Liver (tissue), 3 donors: ENCODE results near the gene RPL38.

Experiments used
- ATF3 ChIP-seq: IDR thresholded peaks from 2 replicates; pipeline ENCODE4 v1.6.1; 2016; ENCODE audit warnings: antibody characterized with exemption
- CTCF ChIP-seq: fragments of 150-350 bp; IDR thresholded peaks from 2 replicates; pipeline ENCODE4 v1.5.1; 2017; ENCODE audit warnings: improper control_type of control experiment, low read depth, low read length; ENCODE audit not compliant: missing input control
- FOXA1 ChIP-seq: IDR thresholded peaks from 2 replicates; pipeline ENCODE4 v1.6.1; 2016; ENCODE audit warnings: antibody characterized with exemption
- GABPA ChIP-seq, 2 donors: IDR thresholded peaks in 1 of 2; conservative IDR thresholded peaks in 1 of 2; 2 replicates each; pipeline ENCODE4 v1.6.1; 2016; ENCODE audit warnings: antibody characterized with exemption in 2 of 2, mild to moderate bottlenecking in 1 of 2, moderate library complexity in 1 of 2
- JUND ChIP-seq, 2 donors: IDR thresholded peaks; 2 replicates each; pipeline ENCODE4 v1.6.1; 2016; ENCODE audit warnings: antibody characterized with exemption in 2 of 2
- MAX ChIP-seq: IDR thresholded peaks from 2 replicates; pipeline ENCODE4 v1.6.1; 2016; ENCODE audit warnings: antibody characterized with exemption
- NR2F2 ChIP-seq: IDR thresholded peaks from 2 replicates; pipeline ENCODE4 v1.6.1; 2016; ENCODE audit warnings: antibody characterized with exemption
- TAF1 ChIP-seq: conservative IDR thresholded peaks from 2 replicates; pipeline ENCODE4 v1.6.1; 2016; ENCODE audit warnings: antibody characterized with exemption, mild to moderate bottlenecking
- donor health status: healthy.
- donor health status: healthy.

- TF ChIP-seq CTCF (no peak), JUND (IDR thresholded peaks at IDR 0.05) (no peak), GABPA (IDR thresholded peaks at IDR 0.05 in 1 of 2, conservative IDR thresholded peaks at IDR 0.05 in 1 of 2) (no peak), NR2F2 (no peak), ATF3 (no peak), TAF1 (no peak), MAX (no peak), FOXA1 (no peak)
Observed at GRCh38 chr17:74228306-74228978, 25.0 kb downstream of the RPL38 start.
